HepG2 (cell line): ENCODE data around the gene APBB2. TPM values are rescaled to one million over a fixed set of nuclear protein-coding genes. Genes with fewer than 3 reads are reported as not detected.

ENCODE experiments used
- POLR2AphosphoS5 ChIP-seq: IDR thresholded peaks from 2 replicates; pipeline ENCODE4 v1.6.1; 2012; ENCODE audit warnings: low read depth, low read length
- SIN3A ChIP-seq: IDR thresholded peaks from 2 replicates; pipeline ENCODE4 v1.6.1; 2011; ENCODE audit warnings: low read depth, mild to moderate bottlenecking, control low read depth, low read length, borderline replicate concordance
- ZNF142 ChIP-seq: sonication (generic); formaldehyde crosslinking; IDR thresholded peaks from 2 replicates; pipeline ENCODE4 v1.4.0; 2020; ENCODE audit warnings: missing genetic modification reagents
- ZNF280B ChIP-seq: sonication (generic); formaldehyde crosslinking; IDR thresholded peaks from 2 replicates; pipeline ENCODE4 v1.5.0; 2020; ENCODE audit warnings: missing genetic modification reagents, mild to moderate bottlenecking, borderline replicate concordance
- ZSCAN29 ChIP-seq: sonication (generic); formaldehyde crosslinking; conservative IDR thresholded peaks from 2 replicates; pipeline ENCODE4 v1.4.0; 2020; ENCODE audit warnings: mild to moderate bottlenecking, missing genetic modification reagents
- polyA plus RNA-seq, 8 experiments: library from polyadenylated mRNA; depleted of rRNA in 3 of 8; stranded (reverse) in 7 of 8; unstranded in 1 of 8; fragments of >200 nt; fragmentation: Illumina TruSeq in 4 of 8; extraction: Trizol in 4 of 8; gene quantifications; 2 replicates each; pipeline versions ENCODE4 v1.2.1 to v1.2.3, GENCODE V29; 2011 to 2016; ENCODE audit warnings: low read depth in 4 of 8, missing spikeins in 1 of 8, mixed read lengths in 1 of 8; ENCODE audit not compliant: insufficient read depth in 1 of 8
- total RNA-seq, 5 experiments: library from RNA; depleted of rRNA; stranded (reverse); fragments of >200 nt; fragmentation: Illumina TruSeq; extraction: Trizol; gene quantifications; 2 replicates each; pipeline ENCODE4 v1.2.3, GENCODE V29; 2016; ENCODE audit warnings: low read depth in 1 of 5

APBB2 gene
- total and polyA plus RNA-seq, 2 of the 13 experiments (the other 11 are each of a cell fraction or from before 2014, with no cell fraction given): 11.7 to 17.0 TPM

GRCh38 chr4:41216294-41217019 is 2.1 kb upstream of the APBB2 start (continued):
- peak; percentile 76; the same call in 1 of the 2 replicates for TF ChIP-seq SIN3A
- TF ChIP-seq ZSCAN29 (CRISPR knock-in tag): 0 out of 2 replicates have a peak, but pooled peaks have one; percentile 62
- TF ChIP-seq ZNF142 (CRISPR knock-in tag): peak; percentile 29; the same call in 1 of the 2 replicates
- TF ChIP-seq ZNF280B (CRISPR knock-in tag): no peak
- TF ChIP-seq POLR2AphosphoS5: peak; percentile 87
